ENCODE measurements around the gene OR2W3. TPM values are rescaled to one million over a fixed set of nuclear protein-coding genes. Genes with fewer than 3 reads are reported as not detected.
"Not testable (repeated sequence)": the region's sequence is repeated elsewhere in the genome, so short reads cannot be mapped to it uniquely, and the experiment has no call there.

Gene OR2W3
- polyA plus RNA-seq, 2 of the 4 experiments (the other 2 are of a cell fraction) = not detected

DNA sequence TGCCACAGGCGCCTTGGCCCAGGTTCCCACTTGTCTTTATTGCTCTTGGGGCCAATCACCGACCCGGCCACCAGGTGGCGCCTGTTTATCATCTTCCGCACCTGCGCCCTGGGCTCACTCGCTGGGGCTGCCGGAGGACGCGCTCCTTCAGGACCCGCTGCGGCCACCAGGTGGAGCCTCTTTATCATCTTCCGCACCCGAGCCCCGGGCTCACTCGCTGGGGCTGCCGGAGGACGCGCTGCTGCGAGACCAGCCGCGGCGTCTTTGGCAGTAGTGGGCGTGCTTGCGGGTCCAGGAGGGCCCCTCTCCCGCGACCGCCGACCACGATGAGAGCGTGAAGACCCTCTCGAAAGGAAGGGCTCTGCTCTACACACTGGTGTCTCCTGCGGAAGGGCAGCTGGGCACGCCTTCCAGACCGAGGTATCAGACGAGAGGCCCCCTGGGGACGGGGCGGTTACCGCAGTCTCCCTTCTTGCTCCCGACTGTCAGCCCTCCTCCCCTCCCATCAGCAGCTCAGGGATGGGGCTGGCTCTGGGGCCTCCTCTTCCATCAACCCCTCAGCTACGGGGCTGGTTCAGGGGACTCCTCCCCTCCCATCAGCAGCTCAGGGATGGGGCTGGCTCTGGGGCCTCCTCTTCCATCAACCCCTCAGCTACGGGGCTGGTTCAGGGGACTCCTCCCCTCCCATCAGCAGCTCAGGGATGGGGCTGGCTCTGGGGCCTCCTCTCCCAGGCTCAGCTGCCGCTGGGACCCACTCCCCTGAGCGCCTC is 41.8 kb downstream of the OR2W3 start:
- POLR2A ChIA-PET, CTCF ChIA-PET, H3K27ac ChIP-seq, H3K4me1 ChIP-seq, H3K9me3 ChIP-seq, H3K4me3 ChIP-seq, FAIRE-seq, H3K4me2 ChIP-seq: not testable (repeated sequence)
- peak in 1 of 2 experiments; percentile 39 for DNase-seq (ENCODE audit: low read depth in 1 of 2, low spot score in 1 of 2)
- WGBS (ENCODE audit: missing lambda C conversion rate) = 66% methylated on average over 42 of the region's 44 CpGs
- TF ChIP-seq RAD21 (conservative IDR thresholded peaks at IDR 0.05 in 1 of 2, IDR thresholded peaks at IDR 0.05 in 1 of 2) = peak in 1 of 2 experiments; percentile 14; a peak in 1 of 5 replicates
- ATAC-seq = peak in 1 of 2 experiments; percentile 83; a peak in 3 of 6 replicates

DNA sequence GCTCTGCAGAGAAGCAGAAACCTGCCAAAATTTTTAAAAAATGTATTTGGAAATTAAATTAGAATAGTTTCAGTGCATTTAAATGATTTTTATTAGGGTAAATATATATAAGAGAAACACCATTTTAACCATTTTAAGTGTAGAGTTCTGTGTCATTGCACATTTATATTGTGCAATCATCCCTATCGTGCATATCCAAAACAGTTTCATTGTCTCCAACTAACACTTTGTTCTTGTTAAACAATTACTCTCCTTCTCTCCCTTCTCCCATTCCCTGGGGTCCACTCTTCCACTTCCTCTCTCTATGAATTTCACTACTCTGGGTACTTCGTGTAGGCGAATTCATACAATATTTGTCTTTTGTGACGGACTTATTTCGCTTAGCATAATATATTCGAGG is 47.2 kb downstream of the OR2W3 start:
- WGBS (ENCODE audit: missing lambda C conversion rate) = 10% methylated on average over 6 of the region's 6 CpGs
- CTCF ChIA-PET = no interaction called here
- ATAC-seq = no peak

More for the DNA sequence above, 47.2 kb downstream of the OR2W3 start:
- no peak overlapping the region for H3K27ac ChIP-seq
- FAIRE-seq (no peak), DNase-seq (ENCODE audit: low read depth in 1 of 2, low spot score in 1 of 2) (no peak)
- no peaks in the 10 kb centered on the region for H3K9me3 ChIP-seq
- H3K4me3 ChIP-seq = no peak overlapping the region
- no peaks in the 10 kb centered on the region for H3K4me1 ChIP-seq
- no peak overlapping the region for H3K4me2 ChIP-seq
- POLR2A ChIA-PET = no interaction called here
- TF ChIP-seq FOSB (CRISPR knock-in tag; IDR thresholded peaks at IDR 0.05) = no peak
- TF ChIP-seq CBX8 (IDR thresholded peaks at IDR 0.05) = no peak

Other genes starting within 250 kb of the OR2W3 start
- gene OR13G1, start 215.8 kb upstream of the OR2W3 start, polyA plus RNA-seq (2011; rRNA removed) = not detected in 2 replicates
- not detected in 3 replicates for gene OR13G1, start 215.8 kb upstream of the OR2W3 start, polyA plus RNA-seq (2017; fragmentation: RNase III; extraction: RNeasy Plus Mini Kit Qiagen cat#74134 plus additional on column Dnase treatment)
- gene OR6F1, start 178.9 kb upstream of the OR2W3 start, polyA plus RNA-seq (2011; rRNA removed) = not detected in 2 replicates
- not detected in 3 replicates for gene OR6F1, start 178.9 kb upstream of the OR2W3 start, polyA plus RNA-seq (2017; fragmentation: RNase III; extraction: RNeasy Plus Mini Kit Qiagen cat#74134 plus additional on column Dnase treatment)
- gene OR14K1, start 157.0 kb upstream of the OR2W3 start, polyA plus RNA-seq (2011; rRNA removed) = not detected in 2 replicates
- not detected in 3 replicates for gene OR14K1, start 157.0 kb upstream of the OR2W3 start, polyA plus RNA-seq (2017; fragmentation: RNase III; extraction: RNeasy Plus Mini Kit Qiagen cat#74134 plus additional on column Dnase treatment)
- not detected in 2 replicates for gene OR14A2, start 147.4 kb upstream of the OR2W3 start, polyA plus RNA-seq (2011; rRNA removed)
- gene OR14A2, start 147.4 kb upstream of the OR2W3 start, polyA plus RNA-seq (2017; fragmentation: RNase III; extraction: RNeasy Plus Mini Kit Qiagen cat#74134 plus additional on column Dnase treatment) = not detected in 3 replicates
- gene OR1C1, start 135.0 kb upstream of the OR2W3 start, polyA plus RNA-seq (2011; rRNA removed) = not detected in 2 replicates
- not detected in 3 replicates for gene OR1C1, start 135.0 kb upstream of the OR2W3 start, polyA plus RNA-seq (2017; fragmentation: RNase III; extraction: RNeasy Plus Mini Kit Qiagen cat#74134 plus additional on column Dnase treatment)
- gene OR14A16, start 71.5 kb upstream of the OR2W3 start, polyA plus RNA-seq (2011; rRNA removed) = not detected in 2 replicates
- gene OR14A16, start 71.5 kb upstream of the OR2W3 start, polyA plus RNA-seq (2017; fragmentation: RNase III; extraction: RNeasy Plus Mini Kit Qiagen cat#74134 plus additional on column Dnase treatment) = not detected in 3 replicates
- gene OR11L1, start 53.7 kb upstream of the OR2W3 start, polyA plus RNA-seq (2011; rRNA removed) = not detected in 2 replicates
- not detected in 3 replicates for gene OR11L1, start 53.7 kb upstream of the OR2W3 start, polyA plus RNA-seq (2017; fragmentation: RNase III; extraction: RNeasy Plus Mini Kit Qiagen cat#74134 plus additional on column Dnase treatment)
- gene TRIM58, start 38.4 kb upstream of the OR2W3 start, polyA plus RNA-seq (2011; rRNA removed) = not detected in 2 replicates
- gene TRIM58, start 38.4 kb upstream of the OR2W3 start, polyA plus RNA-seq (2017; fragmentation: RNase III; extraction: RNeasy Plus Mini Kit Qiagen cat#74134 plus additional on column Dnase treatment) = not detected in 3 replicates
- not detected in 2 replicates for gene OR2T8, start 24.7 kb downstream of the OR2W3 start, polyA plus RNA-seq (2011; rRNA removed)
- gene OR2T8, start 24.7 kb downstream of the OR2W3 start, polyA plus RNA-seq (2017; fragmentation: RNase III; extraction: RNeasy Plus Mini Kit Qiagen cat#74134 plus additional on column Dnase treatment) = not detected in 3 replicates
- gene OR2AJ1, start 29.3 kb downstream of the OR2W3 start, polyA plus RNA-seq (2011; rRNA removed) = not detected in 2 replicates
- gene OR2AJ1, start 29.3 kb downstream of the OR2W3 start, polyA plus RNA-seq (2017; fragmentation: RNase III; extraction: RNeasy Plus Mini Kit Qiagen cat#74134 plus additional on column Dnase treatment) = not detected in 3 replicates
- not detected in 2 replicates for gene OR2L8, start 53.3 kb downstream of the OR2W3 start, polyA plus RNA-seq (2011; rRNA removed)
- gene OR2L8, start 53.3 kb downstream of the OR2W3 start, polyA plus RNA-seq (2017; fragmentation: RNase III; extraction: RNeasy Plus Mini Kit Qiagen cat#74134 plus additional on column Dnase treatment) = not detected in 3 replicates
- not detected in 2 replicates for gene OR2AK2, start 69.6 kb downstream of the OR2W3 start, polyA plus RNA-seq (2011; rRNA removed)
- gene OR2AK2, start 69.6 kb downstream of the OR2W3 start, polyA plus RNA-seq (2017; fragmentation: RNase III; extraction: RNeasy Plus Mini Kit Qiagen cat#74134 plus additional on column Dnase treatment) = not detected in 3 replicates
- not detected in 2 replicates for gene OR2L5, start 118.1 kb downstream of the OR2W3 start, polyA plus RNA-seq (2011; rRNA removed)
- not detected in 3 replicates for gene OR2L5, start 118.1 kb downstream of the OR2W3 start, polyA plus RNA-seq (2017; fragmentation: RNase III; extraction: RNeasy Plus Mini Kit Qiagen cat#74134 plus additional on column Dnase treatment)
- not detected in 2 replicates for gene OR2L2, start 134.5 kb downstream of the OR2W3 start, polyA plus RNA-seq (2011; rRNA removed)
- gene OR2L2, start 134.5 kb downstream of the OR2W3 start, polyA plus RNA-seq (2017; fragmentation: RNase III; extraction: RNeasy Plus Mini Kit Qiagen cat#74134 plus additional on column Dnase treatment) = not detected in 3 replicates
- not detected in 2 replicates for gene OR2L3, start 151.2 kb downstream of the OR2W3 start, polyA plus RNA-seq (2011; rRNA removed)
- gene OR2L3, start 151.2 kb downstream of the OR2W3 start, polyA plus RNA-seq (2017; fragmentation: RNase III; extraction: RNeasy Plus Mini Kit Qiagen cat#74134 plus additional on column Dnase treatment) = not detected in 3 replicates
- gene OR2L13, start 199.6 kb downstream of the OR2W3 start, polyA plus RNA-seq (2011; rRNA removed) = not detected in 2 replicates
- not detected in 3 replicates for gene OR2L13, start 199.6 kb downstream of the OR2W3 start, polyA plus RNA-seq (2017; fragmentation: RNase III; extraction: RNeasy Plus Mini Kit Qiagen cat#74134 plus additional on column Dnase treatment)
- not detected in 2 replicates for gene OR2M5, start 249.6 kb downstream of the OR2W3 start, polyA plus RNA-seq (2011; rRNA removed)
- gene OR2M5, start 249.6 kb downstream of the OR2W3 start, polyA plus RNA-seq (2017; fragmentation: RNase III; extraction: RNeasy Plus Mini Kit Qiagen cat#74134 plus additional on column Dnase treatment) = not detected in 3 replicates

All from A549 (cell line).